HepG2 (cell line): ENCODE results near the gene CFAP46. TPM values are rescaled to one million over a fixed set of nuclear protein-coding genes. Genes with fewer than 3 reads are reported as not detected.
A peak's percentile ranks its signal among the peaks of the same experiment; 100 is the strongest.

ENCODE experiments used
- ATAC-seq: fragments of 200-7000 bp; cut with Tn5 transposase; 3 replicates; pipeline ENCODE4 v1.9.1; 2020; ENCODE audit warnings: mild to moderate bottlenecking, moderate library complexity
- BruUV-seq: library from RNA; stranded (reverse); fragments of 400-500 nt; replicated peaks from 2 replicates; lab custom pipeline; 2021; lab: Mats Ljungman, UMichigan
- CTCF ChIA-PET: fragments of 300-600 bp; formaldehyde crosslinking; extraction: SDS; loops from one replicate; lab custom pipeline; 2021; ENCODE audit warnings: low total read pairs, inconsistent platforms, low intra/inter-chr PET ratio; lab: Yijun Ruan, JAX
- POLR2A ChIA-PET: fragments of 350-600 bp; sonication (Branson Sonifier 250); formaldehyde crosslinking; loops from one replicate; lab custom pipeline; 2020; ENCODE audit warnings: antibody characterized with exemption, inconsistent platforms; lab: Yijun Ruan, JAX
- DNase-seq: peaks from one replicate; pipeline ENCODE4 v3.0.0-alpha.2; 2015; ENCODE audit warnings: low spot score
- FAIRE-seq: peaks from 3 replicates; lab custom pipeline; 2011; peaks lifted over from hg19 to GRCh38; lab: Jason Lieb, UNC
- H2AFZ ChIP-seq: one replicate; pipeline ENCODE4 v1.6.1; 2011; ENCODE audit warnings: low read length, inconsistent platforms
- H3K27ac ChIP-seq: fragments of 300-600 bp; 3 replicates; pipeline ENCODE4 v1.8.0; 2011; ENCODE audit warnings: mixed run types, mild to moderate bottlenecking, mixed read lengths, low read length, inconsistent platforms; ENCODE audit not compliant: insufficient read depth; ENCODE audit errors: extremely low read length
- H3K27me3 ChIP-seq, 2 experiments: fragments of 200-600 bp in 1 of 2; 2 replicates in 1 of 2; 3 replicates in 1 of 2; pipeline versions ENCODE4 v1.6.0 to v1.8.0; 2011; ENCODE audit warnings: low read length in 2 of 2, mild to moderate bottlenecking in 2 of 2, moderate library complexity in 2 of 2, inconsistent platforms in 1 of 2; ENCODE audit not compliant: insufficient read depth in 2 of 2, control insufficient read depth in 1 of 2
- H3K36me3 ChIP-seq, 2 experiments: fragments of 200-600 bp in 1 of 2; replicated peaks in 1 of 2; 2 replicates in 1 of 2; 3 replicates in 1 of 2; pipeline versions ENCODE4 v1.5.1 to v1.8.0; 2011; ENCODE audit warnings: low read length in 2 of 2, inconsistent platforms in 1 of 2; ENCODE audit not compliant: insufficient read depth in 2 of 2, control insufficient read depth in 1 of 2
- H3K4me1 ChIP-seq: 2 replicates; pipeline ENCODE4 v1.5.1; 2012; ENCODE audit warnings: low read length, inconsistent platforms; ENCODE audit not compliant: insufficient read depth
- H3K4me2 ChIP-seq: 2 replicates; pipeline ENCODE4 v1.6.0; 2011; ENCODE audit warnings: low read depth, low read length, inconsistent platforms
- H3K4me3 ChIP-seq, 3 experiments: fragments of 200-600 bp in 1 of 3; sonication (generic), shearing (Covaris generic) in 1 of 3; replicated peaks in 1 of 3; 2 replicates each; pipeline ENCODE4 v1.5.1; 2011 to 2016; ENCODE audit warnings: low read length in 3 of 3, inconsistent platforms in 2 of 3, low read depth in 2 of 3, mild to moderate bottlenecking in 2 of 3, control low read depth in 1 of 3, mixed read lengths in 1 of 3; ENCODE audit not compliant: insufficient read depth in 1 of 3
- H3K79me2 ChIP-seq: one replicate; pipeline ENCODE4 v1.6.1; 2011; ENCODE audit warnings: low read length, inconsistent platforms; ENCODE audit not compliant: insufficient read depth
- H3K9ac ChIP-seq: 2 replicates; pipeline ENCODE4 v1.6.0; 2011; ENCODE audit warnings: mild to moderate bottlenecking, low read depth, low read length, inconsistent platforms; ENCODE audit not compliant: insufficient read depth
- H3K9me3 ChIP-seq: 2 replicates; pipeline ENCODE4 v1.5.1; 2012; ENCODE audit warnings: mild to moderate bottlenecking, low read length
- H4K20me1 ChIP-seq: 2 replicates; pipeline ENCODE4 v1.6.0; 2011; ENCODE audit warnings: inconsistent platforms, mild to moderate bottlenecking, low read length, moderate library complexity; ENCODE audit not compliant: insufficient read depth
- ATRX ChIP-seq: sonication (generic); formaldehyde crosslinking; IDR thresholded peaks from 2 replicates; pipeline ENCODE4 v1.4.0; 2020; ENCODE audit warnings: missing genetic modification reagents, borderline replicate concordance
- NPAS2 ChIP-seq: sonication (generic); formaldehyde crosslinking; IDR thresholded peaks from 2 replicates; pipeline ENCODE4 v1.8.0; 2022; ENCODE audit warnings: mild to moderate bottlenecking, missing genetic modification reagents, borderline replicate concordance
- ZBTB38 ChIP-seq: sonication (generic); formaldehyde crosslinking; IDR thresholded peaks from 2 replicates; pipeline ENCODE4 v1.5.1; 2020; ENCODE audit warnings: mild to moderate bottlenecking, missing genetic modification reagents
- ZNF337 ChIP-seq: sonication (generic); formaldehyde crosslinking; IDR thresholded peaks from 2 replicates; pipeline ENCODE4 v1.5.1; 2020; ENCODE audit warnings: missing genetic modification reagents, low read depth, mild to moderate bottlenecking, borderline replicate concordance
- ZNF878 ChIP-seq: sonication (generic); formaldehyde crosslinking; IDR thresholded peaks from 2 replicates; pipeline ENCODE4 v1.8.1; 2023; ENCODE audit warnings: mild to moderate bottlenecking, missing genetic modification reagents, moderate library complexity
- ZZZ3 ChIP-seq: sonication (generic); formaldehyde crosslinking; IDR thresholded peaks from 2 replicates; pipeline ENCODE4 v1.4.0; 2020; ENCODE audit warnings: missing genetic modification reagents, mild to moderate bottlenecking, borderline replicate concordance
- WGBS: methylation state at CpG from one replicate; pipeline ENCODE4 v1.1.6; 2017; ENCODE audit warnings: low lambda C conversion rate; 5-methylcytosine and 5-hydroxymethylcytosine counted together
- in situ Hi-C: cut with HindIII; loops from 2 replicates; pipeline ENCODE4 v1.10.0; 2017; ENCODE audit warnings: low pct_unique_long_range_greater_than_20kb; ENCODE audit not compliant: extremely low pct_ligation_motif_present
- intact Hi-C: fragments of 100-400 bp; cut with micrococcal nuclease; formaldehyde crosslinking; loops from one replicate; pipeline ENCODE4 v1.10.0; 2022; ENCODE audit not compliant: unreplicated experiment
- polyA plus RNA-seq, 8 experiments: library from polyadenylated mRNA; depleted of rRNA in 3 of 8; stranded (reverse) in 7 of 8; unstranded in 1 of 8; fragments of >200 nt; fragmentation: Illumina TruSeq in 4 of 8; extraction: Trizol in 4 of 8; gene quantifications; 2 replicates each; pipeline versions ENCODE4 v1.2.1 to v1.2.3, GENCODE V29; 2011 to 2016; ENCODE audit warnings: low read depth in 4 of 8, missing spikeins in 1 of 8, mixed read lengths in 1 of 8; ENCODE audit not compliant: insufficient read depth in 1 of 8
- total RNA-seq, 5 experiments: library from RNA; depleted of rRNA; stranded (reverse); fragments of >200 nt; fragmentation: Illumina TruSeq; extraction: Trizol; gene quantifications; 2 replicates each; pipeline ENCODE4 v1.2.3, GENCODE V29; 2016; ENCODE audit warnings: low read depth in 1 of 5
- TF ChIP-seq, protein P1 (sequence below): sonication (generic); formaldehyde crosslinking; IDR thresholded peaks from 2 replicates; pipeline ENCODE4 v1.5.0; 2020; ENCODE audit warnings: mild to moderate bottlenecking, missing genetic modification reagents, moderate library complexity

The CFAP46 gene
- total and polyA plus RNA-seq, 2 of the 13 experiments (the other 11 are each of a cell fraction or from before 2014, with no cell fraction given), result 0.24 to 0.84 TPM

DNA sequence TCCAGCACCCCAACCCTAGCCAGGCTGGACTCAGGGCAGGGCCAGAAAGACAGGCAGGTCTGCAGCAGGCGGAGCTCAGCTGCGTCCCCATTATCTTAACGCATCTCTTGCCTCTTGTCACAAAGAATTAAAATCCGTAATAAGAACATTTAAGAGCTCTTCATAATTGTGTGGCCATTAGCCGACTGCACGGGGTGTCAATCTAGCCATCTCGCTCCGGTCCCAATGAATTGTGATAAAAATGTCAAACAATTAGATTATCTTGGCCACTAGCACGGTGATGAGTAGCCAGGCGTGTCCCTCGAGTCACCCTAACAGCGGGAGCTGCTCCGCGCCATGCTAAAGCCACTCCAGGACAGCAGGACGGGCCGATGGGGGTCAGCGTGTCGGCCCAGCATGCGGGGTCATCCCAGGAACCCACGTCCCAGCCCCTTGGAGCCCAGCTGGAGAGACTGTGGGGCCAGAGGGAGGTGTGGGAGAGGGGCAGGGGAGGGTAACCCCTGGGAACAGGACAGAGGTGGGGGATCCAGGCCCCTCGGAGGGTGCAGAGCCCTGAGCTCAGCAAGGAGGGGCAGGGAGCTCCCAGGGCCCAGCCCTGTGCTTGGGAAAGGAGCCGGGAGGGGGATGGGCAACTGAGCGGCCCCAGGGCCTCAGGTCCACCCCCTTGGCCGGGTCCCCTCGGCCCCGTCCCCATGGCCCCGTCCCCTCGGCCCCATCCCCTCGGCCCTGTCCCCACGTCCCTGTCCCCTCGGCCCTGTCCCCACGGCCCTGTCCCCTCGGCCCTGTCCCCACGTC, 138.8 kb downstream of the CFAP46 start:
- Histone ChIP-seq H3K79me2 (no peaks in the 10 kb centered on the region), H2AFZ (no peak overlapping the region), H3K4me2 (no peak overlapping the region), H3K4me3 (no peak overlapping the region), H4K20me1 (no peaks in the 10 kb centered on the region), H3K9me3 (no peaks in the 10 kb centered on the region), H3K36me3 (no peaks in the 10 kb centered on the region), H3K4me1 (no peaks in the 10 kb centered on the region), H3K9ac (no peak overlapping the region), H3K27me3 (peaks cover 4 to 46% of the 10 kb centered on the region in 2 experiments; a peak in 4 of 5 replicates), H3K27ac (no peak overlapping the region)
- no TSS peak for BruUV-seq
- ATAC-seq, result no peak
- intact Hi-C loops (no loop called here), in situ Hi-C loops (loop anchor here (5.0 kb wide), 1 partner anchor 151 kb away; no protein-coding TSS in a partner anchor)
- ChIA-PET POLR2A (no interaction called here), CTCF (no interaction called here)
- no peak for DNase-seq
- 32% methylated on average over 17 of the region's 34 CpGs for WGBS
- FAIRE-seq, result no peak
- TF ChIP-seq ZBTB38 (CRISPR knock-in tag), result no peak
- TF ChIP-seq ZZZ3, result no peak
- no peak for TF ChIP-seq NPAS2 (CRISPR knock-in tag)
- TF ChIP-seq ZNF337, result no peak

DNA sequence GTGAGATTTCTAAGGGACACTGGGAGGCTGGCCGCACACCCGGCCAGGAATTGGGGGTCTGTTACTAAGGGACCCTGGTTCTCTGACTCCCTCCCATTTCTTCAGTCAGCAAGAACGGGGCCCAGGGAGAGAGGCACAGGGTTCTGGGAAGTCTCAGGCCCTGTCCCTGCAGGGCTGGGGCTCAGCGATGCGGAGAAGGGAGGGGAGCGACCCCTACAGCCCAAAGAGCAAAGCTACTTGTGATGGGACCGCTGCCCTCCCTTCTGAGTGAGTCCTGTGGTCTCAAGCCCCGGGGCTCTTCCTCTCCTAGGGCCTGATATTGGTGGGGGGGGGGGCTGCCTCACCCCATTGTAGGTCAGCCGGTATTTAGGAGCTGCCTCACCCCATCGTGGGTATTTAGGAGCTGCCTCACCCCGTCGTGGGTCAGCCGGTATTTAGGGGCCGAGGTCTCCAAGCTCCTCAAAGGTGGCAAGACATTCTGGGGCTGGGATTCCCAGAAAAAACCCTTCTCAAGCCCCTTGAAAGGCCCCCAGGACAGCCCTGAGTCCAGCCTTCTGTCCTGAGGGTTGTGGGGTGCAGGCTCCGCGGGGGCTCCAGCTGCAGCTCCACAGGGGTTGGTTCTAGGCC, 139.6 kb downstream of the CFAP46 start:
- Histone ChIP-seq H3K27ac (no peak overlapping the region), H4K20me1 (no peaks in the 10 kb centered on the region)
- POLR2A ChIA-PET, result no interaction called here
- ATAC-seq, result peak; percentile 72
- TF ChIP-seq, protein P1, sequence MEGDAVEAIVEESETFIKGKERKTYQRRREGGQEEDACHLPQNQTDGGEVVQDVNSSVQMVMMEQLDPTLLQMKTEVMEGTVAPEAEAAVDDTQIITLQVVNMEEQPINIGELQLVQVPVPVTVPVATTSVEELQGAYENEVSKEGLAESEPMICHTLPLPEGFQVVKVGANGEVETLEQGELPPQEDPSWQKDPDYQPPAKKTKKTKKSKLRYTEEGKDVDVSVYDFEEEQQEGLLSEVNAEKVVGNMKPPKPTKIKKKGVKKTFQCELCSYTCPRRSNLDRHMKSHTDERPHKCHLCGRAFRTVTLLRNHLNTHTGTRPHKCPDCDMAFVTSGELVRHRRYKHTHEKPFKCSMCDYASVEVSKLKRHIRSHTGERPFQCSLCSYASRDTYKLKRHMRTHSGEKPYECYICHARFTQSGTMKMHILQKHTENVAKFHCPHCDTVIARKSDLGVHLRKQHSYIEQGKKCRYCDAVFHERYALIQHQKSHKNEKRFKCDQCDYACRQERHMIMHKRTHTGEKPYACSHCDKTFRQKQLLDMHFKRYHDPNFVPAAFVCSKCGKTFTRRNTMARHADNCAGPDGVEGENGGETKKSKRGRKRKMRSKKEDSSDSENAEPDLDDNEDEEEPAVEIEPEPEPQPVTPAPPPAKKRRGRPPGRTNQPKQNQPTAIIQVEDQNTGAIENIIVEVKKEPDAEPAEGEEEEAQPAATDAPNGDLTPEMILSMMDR (CRISPR knock-in tag), result peak; percentile 57
- TF ChIP-seq ATRX (CRISPR knock-in tag) (no peak), ZNF878 (CRISPR knock-in tag) (no peak)
- TF ChIP-seq, all 625 proteins: peak for 1
- Histone ChIP-seq H3K4me1 (no peaks in the 10 kb centered on the region), H2AFZ (no peak overlapping the region), H3K4me2 (no peak overlapping the region), H3K79me2 (no peaks in the 10 kb centered on the region), H3K9me3 (no peaks in the 10 kb centered on the region), H3K27me3 (peaks cover 4 to 45% of the 10 kb centered on the region in 2 experiments; a peak in 4 of 5 replicates), H3K36me3 (no peaks in the 10 kb centered on the region), H3K9ac (no peak overlapping the region), H3K4me3 (no peak overlapping the region)
- CTCF ChIA-PET, result no interaction called here
- no TSS peak for BruUV-seq
- intact Hi-C loops (no loop called here), in situ Hi-C loops (loop anchor here (5.0 kb wide), 1 partner anchor 151 kb away; no protein-coding TSS in a partner anchor)
- DNase-seq (peak; percentile 29), FAIRE-seq (no peak)
- 40% methylated on average over 9 of the region's 16 CpGs for WGBS
